GM12878 (cell line): Measurements from ENCODE around the gene SPSB3. TPM values are rescaled to one million over a fixed set of nuclear protein-coding genes. Genes with fewer than 3 reads are reported as not detected.
A peak's percentile ranks its signal among the peaks of the same experiment; 100 is the strongest.

ENCODE experiments used
- ATF3 ChIP-seq: IDR thresholded peaks from 2 replicates; pipeline ENCODE4 v1.6.1; 2011; ENCODE audit warnings: low read depth, mild to moderate bottlenecking, low read length, moderate library complexity, borderline replicate concordance; ENCODE audit errors: extremely low read depth
- BCL11A ChIP-seq: IDR thresholded peaks from 2 replicates; pipeline ENCODE4 v1.6.1; 2011; ENCODE audit warnings: low read depth, low read length
- CBX3 ChIP-seq: fragments of 200-600 bp; sonication (generic); IDR thresholded peaks from 2 replicates; pipeline ENCODE4 v1.6.1; 2016; ENCODE audit warnings: low read depth, borderline replicate concordance
- CREM ChIP-seq: IDR thresholded peaks from 2 replicates; pipeline ENCODE4 v1.6.1; 2014; ENCODE audit warnings: antibody characterized with exemption, low read depth
- E2F8 ChIP-seq: fragments of 450-650 bp; IDR thresholded peaks from 2 replicates; pipeline ENCODE4 v1.6.1; 2018; ENCODE audit warnings: mild to moderate bottlenecking, low read depth, moderate library complexity; ENCODE audit not compliant: partially characterized antibody
- ESRRA ChIP-seq: IDR thresholded peaks from 2 replicates; pipeline ENCODE4 v1.6.1; 2012; ENCODE audit warnings: mild to moderate bottlenecking, low read length, improper control_type of control experiment
- GATAD2B ChIP-seq: fragments of 450-650 bp; conservative IDR thresholded peaks from 2 replicates; pipeline ENCODE4 v1.6.1; 2017; ENCODE audit warnings: low read depth, mild to moderate bottlenecking, moderate library complexity
- NBN ChIP-seq: fragments of 450-650 bp; IDR thresholded peaks from 2 replicates; pipeline ENCODE4 v1.6.1; 2016
- POLR2A ChIP-seq: IDR thresholded peaks from 2 replicates; pipeline ENCODE4 v1.6.1; 2011; ENCODE audit warnings: low read depth, mild to moderate bottlenecking, low read length
- POLR2AphosphoS2 ChIP-seq: IDR thresholded peaks from 2 replicates; pipeline ENCODE4 v1.6.1; 2011; ENCODE audit warnings: low read depth, mild to moderate bottlenecking, low read length, improper control_type of control experiment, moderate library complexity
- POLR2AphosphoS5 ChIP-seq: IDR thresholded peaks from 2 replicates; pipeline ENCODE4 v1.6.1; 2011; ENCODE audit warnings: mild to moderate bottlenecking, low read length, inconsistent platforms
- RAD51 ChIP-seq: fragments of 450-650 bp; IDR thresholded peaks from 2 replicates; pipeline ENCODE4 v1.6.1; 2016; ENCODE audit warnings: moderate library complexity, mild to moderate bottlenecking, inconsistent platforms
- RELA ChIP-seq: fragments of 450-650 bp; IDR thresholded peaks from 2 replicates; pipeline ENCODE4 v1.8.0; 2014; ENCODE audit warnings: borderline replicate concordance; ENCODE audit not compliant: partially characterized antibody
- RUNX3 ChIP-seq: IDR thresholded peaks from 2 replicates; pipeline ENCODE4 v1.6.1; 2012; ENCODE audit warnings: low read length, inconsistent platforms
- SP1 ChIP-seq: IDR thresholded peaks from one replicate; pipeline ENCODE4 v1.6.1; 2011; ENCODE audit warnings: low read depth, low read length
- TBL1XR1 ChIP-seq: IDR thresholded peaks from 2 replicates; pipeline ENCODE4 v1.6.1; 2012; ENCODE audit warnings: low read depth, low read length, improper control_type of control experiment
- TCF7 ChIP-seq: IDR thresholded peaks from 2 replicates; pipeline ENCODE4 v1.6.1; 2014; ENCODE audit warnings: antibody characterized with exemption, borderline replicate concordance
- ZBTB11 ChIP-seq: fragments of 450-650 bp; formaldehyde crosslinking; IDR thresholded peaks from 2 replicates; pipeline ENCODE4 v1.5.0; 2022; ENCODE audit warnings: mild to moderate bottlenecking, missing genetic modification characterization
- polyA plus RNA-seq, 11 experiments: library from polyadenylated mRNA; depleted of rRNA in 4 of 11; unstranded in 6 of 11; stranded (reverse) in 5 of 11; fragments of >200 nt; fragmentation: Nextera tagmentation in 4 of 11; fragmentation: Illumina TruSeq in 1 of 11; extraction: Ambion mirVana in 4 of 11; extraction: Trizol in 1 of 11; gene quantifications; 1 replicate in 1 of 11; 2 replicates in 10 of 11; pipeline versions ENCODE4 v1.2.1 to v1.2.3, GENCODE V29; 2011 to 2016; ENCODE audit warnings: inconsistent platforms in 2 of 11, missing spikeins in 2 of 11, low read depth in 1 of 11
- total RNA-seq, 4 experiments: library from RNA; depleted of rRNA in 3 of 4; stranded (reverse); fragments of >200 nt in 3 of 4; fragmentation: Illumina TruSeq in 1 of 4; extraction: Trizol in 1 of 4; gene quantifications; 2 replicates each; pipeline versions ENCODE4 v1.2.1 to v1.2.3, GENCODE V29; 2013 to 2021
- TF ChIP-seq, protein P1 (sequence below): fragments of 450-650 bp; IDR thresholded peaks from 2 replicates; pipeline ENCODE4 v1.6.1; 2016; ENCODE audit warnings: mild to moderate bottlenecking
- TF ChIP-seq, protein P2 (sequence below): fragments of 450-650 bp; IDR thresholded peaks from 2 replicates; pipeline ENCODE4 v1.6.1; 2016; ENCODE audit warnings: mild to moderate bottlenecking

SPSB3 gene
- total and polyA plus RNA-seq, 10 of the 15 experiments (the other 5 are each of a cell fraction or from before 2014, with no cell fraction given) = 0.31 to 26.9 (median 14.0) TPM

GRCh38 chr16:1772908-1773702, 9.3 kb downstream of the SPSB3 start, which contains the start of gene MRPS34 (continued):
- TF ChIP-seq ZBTB11 (CRISPR knock-in tag) = peak; percentile 94
- TF ChIP-seq TBL1XR1 = 0 out of 2 replicates have a peak, but pooled peaks have one; percentile 17
- TF ChIP-seq NBN = peak; percentile 52
- peak; percentile 55 for TF ChIP-seq CREM
- peak; percentile 61 for TF ChIP-seq RUNX3
- TF ChIP-seq RELA = peak; percentile 13
- TF ChIP-seq ESRRA = peak; percentile 69; the same call in 1 of the 2 replicates
- TF ChIP-seq, protein P1, sequence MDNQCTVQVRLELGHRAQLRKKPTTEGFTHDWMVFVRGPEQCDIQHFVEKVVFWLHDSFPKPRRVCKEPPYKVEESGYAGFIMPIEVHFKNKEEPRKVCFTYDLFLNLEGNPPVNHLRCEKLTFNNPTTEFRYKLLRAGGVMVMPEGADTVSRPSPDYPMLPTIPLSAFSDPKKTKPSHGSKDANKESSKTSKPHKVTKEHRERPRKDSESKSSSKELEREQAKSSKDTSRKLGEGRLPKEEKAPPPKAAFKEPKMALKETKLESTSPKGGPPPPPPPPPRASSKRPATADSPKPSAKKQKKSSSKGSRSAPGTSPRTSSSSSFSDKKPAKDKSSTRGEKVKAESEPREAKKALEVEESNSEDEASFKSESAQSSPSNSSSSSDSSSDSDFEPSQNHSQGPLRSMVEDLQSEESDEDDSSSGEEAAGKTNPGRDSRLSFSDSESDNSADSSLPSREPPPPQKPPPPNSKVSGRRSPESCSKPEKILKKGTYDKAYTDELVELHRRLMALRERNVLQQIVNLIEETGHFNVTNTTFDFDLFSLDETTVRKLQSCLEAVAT = no peak
- TF ChIP-seq CBX3 = no peak
- TF ChIP-seq RAD51 = no peak
- peak; percentile 28 for TF ChIP-seq SP1
- peak; percentile 92 for TF ChIP-seq POLR2A
- TF ChIP-seq ATF3 = no peak
- peak; percentile 76; the same call in 1 of the 2 replicates for TF ChIP-seq POLR2AphosphoS5
- TF ChIP-seq, protein P2, sequence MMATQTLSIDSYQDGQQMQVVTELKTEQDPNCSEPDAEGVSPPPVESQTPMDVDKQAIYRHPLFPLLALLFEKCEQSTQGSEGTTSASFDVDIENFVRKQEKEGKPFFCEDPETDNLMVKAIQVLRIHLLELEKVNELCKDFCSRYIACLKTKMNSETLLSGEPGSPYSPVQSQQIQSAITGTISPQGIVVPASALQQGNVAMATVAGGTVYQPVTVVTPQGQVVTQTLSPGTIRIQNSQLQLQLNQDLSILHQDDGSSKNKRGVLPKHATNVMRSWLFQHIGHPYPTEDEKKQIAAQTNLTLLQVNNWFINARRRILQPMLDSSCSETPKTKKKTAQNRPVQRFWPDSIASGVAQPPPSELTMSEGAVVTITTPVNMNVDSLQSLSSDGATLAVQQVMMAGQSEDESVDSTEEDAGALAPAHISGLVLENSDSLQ = peak; percentile 44
- TF ChIP-seq POLR2AphosphoS2 = peak; percentile 76; the same call in 1 of the 2 replicates
- no peak for TF ChIP-seq TCF7
- TF ChIP-seq E2F8 = peak; percentile 43
- TF ChIP-seq GATAD2B = peak; percentile 75
- 0 out of 2 replicates have a peak, but pooled peaks have one; percentile 10 for TF ChIP-seq BCL11A
